Common myeloid progenitor, CD34-positive (primary cell): ENCODE results near the gene PIP5K1B.
A peak's percentile ranks its signal among the peaks of the same experiment; 100 is the strongest.

ENCODE experiments used
- CTCF ChIA-PET: fragments of 350-600 bp; sonication (Branson Sonifier 250); formaldehyde crosslinking; loops from one replicate; lab custom pipeline; 2021; ENCODE audit warnings: antibody characterized with exemption; lab: Charles Lee
- POLR2A ChIA-PET: fragments of 350-600 bp; sonication (Branson Sonifier 250); formaldehyde crosslinking; loops from one replicate; lab custom pipeline; 2021; ENCODE audit warnings: antibody characterized with exemption; lab: Charles Lee
- DNase-seq, 3 donors: peaks; one replicate each; pipeline versions ENCODE4 v3.0.0 to v3.0.0-alpha.2; 2013
- H3K27ac ChIP-seq, 2 experiments: 1 replicate in 1 of 2; 2 replicates in 1 of 2; pipeline ENCODE4 v1.7.0; 2013; ENCODE audit warnings: inconsistent platforms in 2 of 2, low read length in 2 of 2, mild to moderate bottlenecking in 2 of 2, low read depth in 1 of 2, moderate library complexity in 1 of 2; ENCODE audit not compliant: severe bottlenecking in 2 of 2, insufficient read depth in 1 of 2, poor library complexity in 1 of 2
- H3K27me3 ChIP-seq, 5 experiments: replicated peaks in 2 of 5; 1 replicate in 3 of 5; 2 replicates in 2 of 5; pipeline versions ENCODE4 v1.6.1 to v1.7.0; 2013; ENCODE audit warnings: low read length in 4 of 5, mild to moderate bottlenecking in 2 of 5, moderate library complexity in 2 of 5, inconsistent platforms in 1 of 5; ENCODE audit not compliant: insufficient read depth in 5 of 5, control insufficient read depth in 4 of 5
- H3K36me3 ChIP-seq, 4 experiments: 1 replicate in 2 of 4; 2 replicates in 2 of 4; pipeline versions ENCODE4 v1.6.1 to v1.7.0; 2013; ENCODE audit warnings: low read length in 3 of 4, control low read depth in 1 of 4, mild to moderate bottlenecking in 1 of 4; ENCODE audit not compliant: control insufficient read depth in 4 of 4, insufficient read depth in 4 of 4
- H3K4me1 ChIP-seq, 4 experiments: 1 replicate in 3 of 4; 2 replicates in 1 of 4; pipeline versions ENCODE4 v1.6.1 to v1.7.1; 2013; ENCODE audit warnings: low read length in 3 of 4, mild to moderate bottlenecking in 3 of 4, control low read depth in 1 of 4, inconsistent platforms in 1 of 4, moderate library complexity in 1 of 4; ENCODE audit not compliant: control insufficient read depth in 4 of 4, insufficient read depth in 4 of 4; ENCODE audit errors: control extremely low read depth in 1 of 4
- H3K4me3 ChIP-seq, 7 experiments: 1 replicate in 4 of 7; 2 replicates in 3 of 7; pipeline versions ENCODE4 v1.5.1 to v1.7.0; 2013; ENCODE audit warnings: mild to moderate bottlenecking in 7 of 7, low read length in 6 of 7, moderate library complexity in 6 of 7, inconsistent platforms in 2 of 7, low read depth in 2 of 7, control low read depth in 1 of 7; ENCODE audit not compliant: insufficient read depth in 4 of 7, control insufficient read depth in 1 of 7; ENCODE audit errors: extremely low read depth in 1 of 7
- H3K9me3 ChIP-seq, 5 experiments: 1 replicate in 4 of 5; 2 replicates in 1 of 5; pipeline versions ENCODE4 v1.6.1 to v1.7.1; 2013; ENCODE audit warnings: low read length in 4 of 5, mild to moderate bottlenecking in 2 of 5, inconsistent platforms in 1 of 5, low read depth in 1 of 5, moderate library complexity in 1 of 5; ENCODE audit not compliant: control insufficient read depth in 4 of 5, insufficient read depth in 2 of 5; ENCODE audit errors: control extremely low read depth in 1 of 5
- WGBS: methylation state at CpG from one replicate; pipeline ENCODE4 v1.1.5; 2013; ENCODE audit not compliant: insufficient coverage; 5-methylcytosine and 5-hydroxymethylcytosine counted together

Gene PIP5K1B

GRCh38 chr9:68876681-68877080, 171.6 kb downstream of the PIP5K1B start:
- DNase-seq: peak in 2 of 3 donors; percentile 12 to 46
- Histone ChIP-seq H3K4me1 (no peaks in the 10 kb centered on the region), H3K9me3 (no peaks in the 10 kb centered on the region), H3K27me3 (no peaks in the 10 kb centered on the region), H3K27ac (no peak overlapping the region), H3K36me3 (peaks cover 0 to 3% (median under 1%) of the 10 kb centered on the region in 4 experiments), H3K4me3 (no peak overlapping the region)
- POLR2A ChIA-PET: no interaction called here
- CTCF ChIA-PET: no interaction called here
- 100% methylated on average over 2 of the region's 3 CpGs for WGBS

GRCh38 chr9:68877219-68877618, 172.2 kb downstream of the PIP5K1B start:
- no peaks in the 10 kb centered on the region for H3K27me3 ChIP-seq
- POLR2A ChIA-PET: no interaction called here
- CTCF ChIA-PET: interaction anchor here (1.3 kb wide), 1 partner anchor 97 kb away, joined by 3 read pairs; a partner anchor contains a TSS
- no peak for DNase-seq
- H3K4me1 ChIP-seq: no peaks in the 10 kb centered on the region
- H3K36me3 ChIP-seq: peaks cover 0 to 3% (median under 1%) of the 10 kb centered on the region in 4 experiments
- no peak overlapping the region for H3K27ac ChIP-seq
- H3K9me3 ChIP-seq: no peaks in the 10 kb centered on the region
- H3K4me3 ChIP-seq: no peak overlapping the region

- Histone ChIP-seq H3K9me3 (no peaks in the 10 kb centered on the region), H3K27ac (no peak overlapping the region), H3K36me3 (peaks cover 0 to 3% (median under 1%) of the 10 kb centered on the region in 4 experiments), H3K4me3 (no peak overlapping the region), H3K4me1 (no peaks in the 10 kb centered on the region), H3K27me3 (no peaks in the 10 kb centered on the region)
- ChIA-PET POLR2A (no interaction called here), CTCF (interaction anchor here (1.3 kb wide), 1 partner anchor 98 kb away, joined by 3 read pairs; a partner anchor contains a TSS)
- peak in 1 of 3 donors; percentile 20 for DNase-seq
These were observed 173.4 kb downstream of the PIP5K1B start for GRCh38 chr9:68878450-68878849.

GRCh38 chr9:68883224-68883623, 178.2 kb downstream of the PIP5K1B start:
- Histone ChIP-seq H3K4me1 (peaks cover 0 to 19% (median 14%) of the 10 kb centered on the region in 4 experiments), H3K27ac (no peak overlapping the region), H3K4me3 (no peak overlapping the region), H3K9me3 (no peaks in the 10 kb centered on the region), H3K27me3 (no peaks in the 10 kb centered on the region), H3K36me3 (peaks cover 0 to 3% (median 0%) of the 10 kb centered on the region in 4 experiments)
- ChIA-PET CTCF (interaction anchor here (1.1 kb wide), 1 partner anchor 12 kb away, joined by 3 read pairs; no protein-coding TSS in a partner anchor), POLR2A (no interaction called here)
- 90% methylated on average over 2 of the region's 3 CpGs for WGBS
- no peak for DNase-seq

- H3K27ac ChIP-seq: no peak overlapping the region
- H3K27me3 ChIP-seq: no peaks in the 10 kb centered on the region
- DNase-seq: peak in 2 of 3 donors; percentile 34 to 38
- CTCF ChIA-PET: no interaction called here
- peaks cover 0 to 22% (median 14%) of the 10 kb centered on the region in 4 experiments for H3K4me1 ChIP-seq
- 0% methylated on average over 1 of the region's 1 CpG for WGBS
- no peaks in the 10 kb centered on the region for H3K9me3 ChIP-seq
- H3K4me3 ChIP-seq: no peak overlapping the region
- POLR2A ChIA-PET: interaction anchor here (1.2 kb wide), 1 partner anchor 125 kb away, joined by 4 read pairs; no protein-coding TSS in a partner anchor
- peaks cover 0 to 3% (median 0%) of the 10 kb centered on the region in 4 experiments for H3K36me3 ChIP-seq
These were observed 182.2 kb downstream of the PIP5K1B start for GRCh38 chr9:68887232-68887631.

- peaks cover 13 to 27% (median 23%) of the 10 kb centered on the region in 4 experiments for H3K4me1 ChIP-seq
- POLR2A ChIA-PET: no interaction called here
- WGBS: 84% methylated on average over 6 of the region's 7 CpGs
- no peak overlapping the region for H3K4me3 ChIP-seq
- H3K36me3 ChIP-seq: peaks cover 0 to 3% (median 0%) of the 10 kb centered on the region in 4 experiments
- no peak for DNase-seq
- H3K9me3 ChIP-seq: no peaks in the 10 kb centered on the region
- CTCF ChIA-PET: interaction anchor here (0.7 kb wide), 1 partner anchor 26 kb away, joined by 3 read pairs; no protein-coding TSS in a partner anchor
- H3K27ac ChIP-seq: no peak overlapping the region
- no peaks in the 10 kb centered on the region for H3K27me3 ChIP-seq
These were observed 189.5 kb downstream of the PIP5K1B start for GRCh38 chr9:68894502-68894901.

GRCh38 chr9:68895741-68896478, 190.9 kb downstream of the PIP5K1B start:
- Histone ChIP-seq H3K4me3 (peak overlapping the region in 6 of 7 experiments; percentile 25 to 71 (median 49)), H3K27me3 (no peaks in the 10 kb centered on the region), H3K9me3 (no peaks in the 10 kb centered on the region), H3K4me1 (peaks cover 13 to 27% (median 23%) of the 10 kb centered on the region in 4 experiments), H3K36me3 (no peaks in the 10 kb centered on the region), H3K27ac (peak overlapping the region; percentile 58 to 80)
- ChIA-PET POLR2A (interaction anchor here (0.6 kb wide), 1 partner anchor 59 kb away, joined by 3 read pairs; no protein-coding TSS in a partner anchor), CTCF (no interaction called here)
- no CpG with 5 or more reads among the region's 6 CpGs for WGBS
- DNase-seq: peak; percentile 32 to 80 (median 75)
